GM23338 (cell line): ENCODE measurements around the gene TBC1D21. TPM values are rescaled to one million over a fixed set of nuclear protein-coding genes. Genes with fewer than 3 reads are reported as not detected.

Experiments
- ATAC-seq: fragments of 200-7000 bp; cut with Tn5 transposase; 3 replicates; pipeline ENCODE4 v1.9.1; 2020
- DNase-seq: peaks from one replicate; pipeline ENCODE4 v3.0.0-alpha.2; 2015; ENCODE audit warnings: low spot score
- H2AFZ ChIP-seq: fragments of 200-600 bp; sonication (generic); 2 replicates; pipeline ENCODE4 v1.8.0; 2016; ENCODE audit warnings: antibody characterized with exemption, mild to moderate bottlenecking, moderate library complexity
- H3F3A ChIP-seq: fragments of 200-600 bp; sonication (generic); replicated peaks from 2 replicates; pipeline ENCODE4 v1.8.0; 2017; ENCODE audit warnings: antibody characterized with exemption, mixed run types, low read depth
- H3K27ac ChIP-seq: fragments of 200-600 bp; sonication (generic); 2 replicates; pipeline ENCODE4 v1.6.1; 2016; ENCODE audit warnings: low read depth
- H3K27me3 ChIP-seq: fragments of 200-600 bp; sonication (generic); 2 replicates; pipeline ENCODE4 v1.8.0; 2016; ENCODE audit warnings: mild to moderate bottlenecking, mixed run types, moderate library complexity; ENCODE audit not compliant: insufficient read depth
- H3K36me3 ChIP-seq: fragments of 200-600 bp; sonication (generic); 2 replicates; pipeline ENCODE4 v1.8.0; 2016; ENCODE audit warnings: mild to moderate bottlenecking; ENCODE audit not compliant: insufficient read depth
- H3K4me1 ChIP-seq: fragments of 200-600 bp; sonication (generic); 2 replicates; pipeline ENCODE4 v1.8.0; 2016; ENCODE audit warnings: mild to moderate bottlenecking, moderate library complexity; ENCODE audit not compliant: insufficient read depth
- H3K4me2 ChIP-seq: fragments of 200-600 bp; sonication (generic); 2 replicates; pipeline ENCODE4 v1.7.1; 2017; ENCODE audit warnings: mixed run types
- H3K4me3 ChIP-seq: fragments of 200-600 bp; sonication (generic); 2 replicates; pipeline ENCODE4 v1.6.1; 2016; ENCODE audit warnings: mixed run types
- H3K79me2 ChIP-seq: fragments of 200-600 bp; sonication (generic); replicated peaks from 2 replicates; pipeline ENCODE4 v1.8.0; 2017; ENCODE audit warnings: mild to moderate bottlenecking; ENCODE audit not compliant: insufficient read depth
- H3K9me2 ChIP-seq: fragments of 200-600 bp; sonication (generic); 2 replicates; pipeline ENCODE4 v1.8.0; 2017; ENCODE audit not compliant: insufficient read depth
- H4K20me1 ChIP-seq: fragments of 200-600 bp; sonication (generic); replicated peaks from 2 replicates; pipeline ENCODE4 v1.8.0; 2017; ENCODE audit warnings: mild to moderate bottlenecking; ENCODE audit not compliant: insufficient read depth
- H3K27ac Mint-ChIP-seq: 2 replicates; pipeline ENCODE4 v1.8.0; 2020; ENCODE audit warnings: inconsistent platforms, mild to moderate bottlenecking, moderate library complexity, mixed read lengths
- H3K27me3 Mint-ChIP-seq: 3 replicates; pipeline ENCODE4 v1.8.0; 2022; ENCODE audit warnings: low read depth, mild to moderate bottlenecking, moderate library complexity, mixed read lengths, inconsistent platforms; ENCODE audit not compliant: insufficient read depth, poor library complexity
- H3K36me3 Mint-ChIP-seq: 3 replicates; pipeline ENCODE4 v1.8.0; 2021; ENCODE audit warnings: low read depth, mild to moderate bottlenecking, inconsistent platforms, moderate library complexity, mixed read lengths
- H3K4me1 Mint-ChIP-seq: 3 replicates; pipeline ENCODE4 v1.8.0; 2020; ENCODE audit warnings: mild to moderate bottlenecking, inconsistent platforms, mixed read lengths
- H3K4me3 Mint-ChIP-seq: 3 replicates; pipeline ENCODE4 v1.8.0; 2021; ENCODE audit warnings: moderate library complexity, mild to moderate bottlenecking, inconsistent platforms, mixed read lengths
- H3K9me3 Mint-ChIP-seq: 3 replicates; pipeline ENCODE4 v1.8.0; 2020; ENCODE audit warnings: moderate library complexity, mild to moderate bottlenecking, inconsistent platforms, mixed read lengths
- CREB1 ChIP-seq: fragments of 250-450 bp; sonication (Bioruptor Pico); IDR thresholded peaks from 2 replicates; pipeline ENCODE4 v1.5.0; 2020; ENCODE audit warnings: low read depth, mild to moderate bottlenecking, moderate library complexity
- EZH2 ChIP-seq: fragments of 200-600 bp; sonication (generic); IDR thresholded peaks from one replicate; pipeline ENCODE4 v1.8.0; 2017; ENCODE audit warnings: antibody characterized with exemption, mild to moderate bottlenecking, low read depth; ENCODE audit not compliant: unreplicated experiment
- EZH2phosphoT487 ChIP-seq: fragments of 200-600 bp; sonication (generic); IDR thresholded peaks from one replicate; pipeline ENCODE4 v1.8.1; 2018; ENCODE audit warnings: antibody characterized with exemption; ENCODE audit not compliant: unreplicated experiment
- JUNB ChIP-seq: IDR thresholded peaks from one replicate; pipeline ENCODE4 v1.6.1; 2016; ENCODE audit warnings: antibody characterized with exemption; ENCODE audit not compliant: unreplicated experiment
- NANOG ChIP-seq: IDR thresholded peaks from 2 replicates; pipeline ENCODE4 v1.6.1; 2016; ENCODE audit warnings: antibody characterized with exemption, borderline replicate concordance
- POLR2AphosphoS5 ChIP-seq: IDR thresholded peaks from 2 replicates; pipeline ENCODE4 v1.6.1; 2016; ENCODE audit warnings: antibody characterized with exemption, low read depth
- STAT1 ChIP-seq: IDR thresholded peaks from one replicate; pipeline ENCODE4 v1.6.1; 2016; ENCODE audit warnings: antibody characterized with exemption; ENCODE audit not compliant: unreplicated experiment
- ZNF114 ChIP-seq: fragments of 250-450 bp; sonication (Bioruptor Pico); IDR thresholded peaks from 2 replicates; pipeline ENCODE4 v1.5.0; 2020; ENCODE audit warnings: mild to moderate bottlenecking, moderate library complexity
- ZNF331 ChIP-seq: fragments of 250-450 bp; sonication (Bioruptor Pico); IDR thresholded peaks from 2 replicates; pipeline ENCODE4 v1.5.0; 2020; ENCODE audit warnings: low read depth, mild to moderate bottlenecking, moderate library complexity
- polyA plus RNA-seq: library from polyadenylated mRNA; unstranded; fragments of >200 nt; fragmentation: Nextera tagmentation; extraction: Ambion mirVana; gene quantifications from 2 replicates; pipeline ENCODE4 v1.2.1, GENCODE V29; 2016
- total RNA-seq: library from RNA; depleted of rRNA; stranded (reverse); fragments of >200 nt; shearing (Covaris generic); gene quantifications from 2 replicates; pipeline ENCODE4 v1.2.3, GENCODE V29; 2014
- TF ChIP-seq, protein P1 (sequence below): IDR thresholded peaks from 2 replicates; pipeline ENCODE4 v1.6.1; 2016; ENCODE audit warnings: antibody characterized with exemption
- TF ChIP-seq, protein P2 (sequence below): IDR thresholded peaks from one replicate; pipeline ENCODE4 v1.6.1; 2018; ENCODE audit warnings: antibody characterized with exemption; ENCODE audit not compliant: unreplicated experiment
- TF ChIP-seq, protein P3 (sequence below): fragments of 250-450 bp; sonication (Bioruptor Pico); IDR thresholded peaks from 2 replicates; pipeline ENCODE4 v1.5.0; 2020; ENCODE audit warnings: mild to moderate bottlenecking, moderate library complexity
- TF ChIP-seq, protein P4 (sequence below), 2 experiments: fragments of 200-600 bp in 1 of 2; sonication (generic) in 1 of 2; conservative IDR thresholded peaks; 2 replicates each; pipeline versions ENCODE4 v1.5.1 to v1.6.1; 2016 to 2017; ENCODE audit warnings: antibody characterized with exemption in 2 of 2, low read depth in 2 of 2, mild to moderate bottlenecking in 2 of 2, moderate library complexity in 1 of 2

TBC1D21 gene
- total and polyA plus RNA-seq, 2 experiments from 2014 or later, result not detected

DNA sequence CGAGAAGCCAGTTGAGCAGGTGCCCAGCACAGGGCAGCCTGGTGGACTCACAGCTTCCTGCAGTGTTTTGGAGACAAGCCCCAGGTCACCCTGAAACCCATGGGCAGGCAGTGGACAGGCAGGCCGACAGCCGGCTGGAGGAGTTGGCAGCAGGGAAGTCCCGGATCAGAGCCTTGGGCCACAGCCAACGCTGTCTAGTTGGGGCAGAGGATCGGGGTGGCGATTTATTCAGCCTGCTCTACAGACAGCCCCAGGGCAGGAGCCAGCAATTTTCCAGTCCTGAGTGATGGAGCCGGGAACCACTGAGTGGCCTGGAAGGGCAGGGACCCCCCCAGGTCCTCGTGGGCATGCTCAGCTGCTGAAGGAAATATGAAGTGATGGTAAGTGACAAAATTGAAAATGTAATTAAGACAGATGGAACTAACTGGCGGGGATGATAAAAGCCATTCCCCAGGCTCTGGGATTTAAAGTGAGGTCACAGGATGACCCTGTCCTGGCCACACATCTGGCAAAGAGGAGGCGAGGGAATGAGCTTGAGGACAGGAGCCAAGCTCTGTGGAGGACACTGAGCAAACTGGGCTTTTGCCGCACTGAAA lies 34.4 kb upstream of the TBC1D21 start:
- H3K4me3 Mint-ChIP-seq, result no peak overlapping the region
- no peak overlapping the region for H3K27ac Mint-ChIP-seq
- Histone ChIP-seq H3K4me3 (no peak overlapping the region), H3F3A (no peaks in the 10 kb centered on the region), H3K36me3 (no peaks in the 10 kb centered on the region), H3K27ac (no peak overlapping the region), H3K9me2 (no peaks in the 10 kb centered on the region), H3K79me2 (no peaks in the 10 kb centered on the region), H2AFZ (no peak overlapping the region; the same call in 1 of the 2 replicates), H3K4me2 (no peak overlapping the region), H3K27me3 (no peaks in the 10 kb centered on the region), H4K20me1 (no peaks in the 10 kb centered on the region), H3K4me1 (peaks cover 7% of the 10 kb centered on the region; the same call in 1 of the 2 replicates)
- H3K4me1 Mint-ChIP-seq, result peaks cover 14% of the 10 kb centered on the region
- no peak for DNase-seq
- H3K27me3 Mint-ChIP-seq, result peaks cover 14% of the 10 kb centered on the region
- H3K9me3 Mint-ChIP-seq, result peaks cover 3% of the 10 kb centered on the region; the same call in 1 of the 3 replicates
- no peak for ATAC-seq
- H3K36me3 Mint-ChIP-seq, result no peaks in the 10 kb centered on the region
- no peak for TF ChIP-seq ZNF331
- TF ChIP-seq, protein P1, sequence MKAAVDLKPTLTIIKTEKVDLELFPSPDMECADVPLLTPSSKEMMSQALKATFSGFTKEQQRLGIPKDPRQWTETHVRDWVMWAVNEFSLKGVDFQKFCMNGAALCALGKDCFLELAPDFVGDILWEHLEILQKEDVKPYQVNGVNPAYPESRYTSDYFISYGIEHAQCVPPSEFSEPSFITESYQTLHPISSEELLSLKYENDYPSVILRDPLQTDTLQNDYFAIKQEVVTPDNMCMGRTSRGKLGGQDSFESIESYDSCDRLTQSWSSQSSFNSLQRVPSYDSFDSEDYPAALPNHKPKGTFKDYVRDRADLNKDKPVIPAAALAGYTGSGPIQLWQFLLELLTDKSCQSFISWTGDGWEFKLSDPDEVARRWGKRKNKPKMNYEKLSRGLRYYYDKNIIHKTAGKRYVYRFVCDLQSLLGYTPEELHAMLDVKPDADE, result no peak
- no peak for TF ChIP-seq POLR2AphosphoS5
- TF ChIP-seq, protein P2, sequence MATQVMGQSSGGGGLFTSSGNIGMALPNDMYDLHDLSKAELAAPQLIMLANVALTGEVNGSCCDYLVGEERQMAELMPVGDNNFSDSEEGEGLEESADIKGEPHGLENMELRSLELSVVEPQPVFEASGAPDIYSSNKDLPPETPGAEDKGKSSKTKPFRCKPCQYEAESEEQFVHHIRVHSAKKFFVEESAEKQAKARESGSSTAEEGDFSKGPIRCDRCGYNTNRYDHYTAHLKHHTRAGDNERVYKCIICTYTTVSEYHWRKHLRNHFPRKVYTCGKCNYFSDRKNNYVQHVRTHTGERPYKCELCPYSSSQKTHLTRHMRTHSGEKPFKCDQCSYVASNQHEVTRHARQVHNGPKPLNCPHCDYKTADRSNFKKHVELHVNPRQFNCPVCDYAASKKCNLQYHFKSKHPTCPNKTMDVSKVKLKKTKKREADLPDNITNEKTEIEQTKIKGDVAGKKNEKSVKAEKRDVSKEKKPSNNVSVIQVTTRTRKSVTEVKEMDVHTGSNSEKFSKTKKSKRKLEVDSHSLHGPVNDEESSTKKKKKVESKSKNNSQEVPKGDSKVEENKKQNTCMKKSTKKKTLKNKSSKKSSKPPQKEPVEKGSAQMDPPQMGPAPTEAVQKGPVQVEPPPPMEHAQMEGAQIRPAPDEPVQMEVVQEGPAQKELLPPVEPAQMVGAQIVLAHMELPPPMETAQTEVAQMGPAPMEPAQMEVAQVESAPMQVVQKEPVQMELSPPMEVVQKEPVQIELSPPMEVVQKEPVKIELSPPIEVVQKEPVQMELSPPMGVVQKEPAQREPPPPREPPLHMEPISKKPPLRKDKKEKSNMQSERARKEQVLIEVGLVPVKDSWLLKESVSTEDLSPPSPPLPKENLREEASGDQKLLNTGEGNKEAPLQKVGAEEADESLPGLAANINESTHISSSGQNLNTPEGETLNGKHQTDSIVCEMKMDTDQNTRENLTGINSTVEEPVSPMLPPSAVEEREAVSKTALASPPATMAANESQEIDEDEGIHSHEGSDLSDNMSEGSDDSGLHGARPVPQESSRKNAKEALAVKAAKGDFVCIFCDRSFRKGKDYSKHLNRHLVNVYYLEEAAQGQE, result no peak
- no peak for TF ChIP-seq CREB1
- TF ChIP-seq STAT1, result no peak
- no peak for TF ChIP-seq EZH2phosphoT487
- no peak for TF ChIP-seq NANOG
- TF ChIP-seq EZH2, result no peak
- TF ChIP-seq, protein P3, sequence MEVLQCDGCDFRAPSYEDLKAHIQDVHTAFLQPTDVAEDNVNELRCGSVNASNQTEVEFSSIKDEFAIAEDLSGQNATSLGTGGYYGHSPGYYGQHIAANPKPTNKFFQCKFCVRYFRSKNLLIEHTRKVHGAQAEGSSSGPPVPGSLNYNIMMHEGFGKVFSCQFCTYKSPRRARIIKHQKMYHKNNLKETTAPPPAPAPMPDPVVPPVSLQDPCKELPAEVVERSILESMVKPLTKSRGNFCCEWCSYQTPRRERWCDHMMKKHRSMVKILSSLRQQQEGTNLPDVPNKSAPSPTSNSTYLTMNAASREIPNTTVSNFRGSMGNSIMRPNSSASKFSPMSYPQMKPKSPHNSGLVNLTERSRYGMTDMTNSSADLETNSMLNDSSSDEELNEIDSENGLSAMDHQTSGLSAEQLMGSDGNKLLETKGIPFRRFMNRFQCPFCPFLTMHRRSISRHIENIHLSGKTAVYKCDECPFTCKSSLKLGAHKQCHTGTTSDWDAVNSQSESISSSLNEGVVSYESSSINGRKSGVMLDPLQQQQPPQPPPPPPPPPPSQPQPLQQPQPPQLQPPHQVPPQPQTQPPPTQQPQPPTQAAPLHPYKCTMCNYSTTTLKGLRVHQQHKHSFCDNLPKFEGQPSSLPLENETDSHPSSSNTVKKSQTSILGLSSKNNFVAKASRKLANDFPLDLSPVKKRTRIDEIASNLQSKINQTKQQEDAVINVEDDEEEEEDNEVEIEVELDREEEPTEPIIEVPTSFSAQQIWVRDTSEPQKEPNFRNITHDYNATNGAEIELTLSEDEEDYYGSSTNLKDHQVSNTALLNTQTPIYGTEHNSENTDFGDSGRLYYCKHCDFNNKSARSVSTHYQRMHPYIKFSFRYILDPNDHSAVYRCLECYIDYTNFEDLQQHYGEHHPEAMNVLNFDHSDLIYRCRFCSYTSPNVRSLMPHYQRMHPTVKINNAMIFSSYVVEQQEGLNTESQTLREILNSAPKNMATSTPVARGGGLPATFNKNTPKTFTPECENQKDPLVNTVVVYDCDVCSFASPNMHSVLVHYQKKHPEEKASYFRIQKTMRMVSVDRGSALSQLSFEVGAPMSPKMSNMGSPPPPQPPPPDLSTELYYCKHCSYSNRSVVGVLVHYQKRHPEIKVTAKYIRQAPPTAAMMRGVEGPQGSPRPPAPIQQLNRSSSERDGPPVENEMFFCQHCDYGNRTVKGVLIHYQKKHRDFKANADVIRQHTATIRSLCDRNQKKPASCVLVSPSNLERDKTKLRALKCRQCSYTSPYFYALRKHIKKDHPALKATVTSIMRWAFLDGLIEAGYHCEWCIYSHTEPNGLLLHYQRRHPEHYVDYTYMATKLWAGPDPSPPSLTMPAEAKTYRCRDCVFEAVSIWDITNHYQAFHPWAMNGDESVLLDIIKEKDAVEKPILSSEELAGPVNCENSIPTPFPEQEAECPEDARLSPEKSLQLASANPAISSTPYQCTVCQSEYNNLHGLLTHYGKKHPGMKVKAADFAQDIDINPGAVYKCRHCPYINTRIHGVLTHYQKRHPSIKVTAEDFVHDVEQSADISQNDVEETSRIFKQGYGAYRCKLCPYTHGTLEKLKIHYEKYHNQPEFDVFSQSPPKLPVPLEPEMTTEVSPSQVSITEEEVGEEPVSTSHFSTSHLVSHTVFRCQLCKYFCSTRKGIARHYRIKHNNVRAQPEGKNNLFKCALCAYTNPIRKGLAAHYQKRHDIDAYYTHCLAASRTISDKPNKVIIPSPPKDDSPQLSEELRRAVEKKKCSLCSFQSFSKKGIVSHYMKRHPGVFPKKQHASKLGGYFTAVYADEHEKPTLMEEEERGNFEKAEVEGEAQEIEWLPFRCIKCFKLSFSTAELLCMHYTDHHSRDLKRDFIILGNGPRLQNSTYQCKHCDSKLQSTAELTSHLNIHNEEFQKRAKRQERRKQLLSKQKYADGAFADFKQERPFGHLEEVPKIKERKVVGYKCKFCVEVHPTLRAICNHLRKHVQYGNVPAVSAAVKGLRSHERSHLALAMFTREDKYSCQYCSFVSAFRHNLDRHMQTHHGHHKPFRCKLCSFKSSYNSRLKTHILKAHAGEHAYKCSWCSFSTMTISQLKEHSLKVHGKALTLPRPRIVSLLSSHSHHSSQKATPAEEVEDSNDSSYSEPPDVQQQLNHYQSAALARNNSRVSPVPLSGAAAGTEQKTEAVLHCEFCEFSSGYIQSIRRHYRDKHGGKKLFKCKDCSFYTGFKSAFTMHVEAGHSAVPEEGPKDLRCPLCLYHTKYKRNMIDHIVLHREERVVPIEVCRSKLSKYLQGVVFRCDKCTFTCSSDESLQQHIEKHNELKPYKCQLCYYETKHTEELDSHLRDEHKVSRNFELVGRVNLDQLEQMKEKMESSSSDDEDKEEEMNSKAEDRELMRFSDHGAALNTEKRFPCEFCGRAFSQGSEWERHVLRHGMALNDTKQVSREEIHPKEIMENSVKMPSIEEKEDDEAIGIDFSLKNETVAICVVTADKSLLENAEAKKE (CRISPR knock-in tag), result no peak
- no peak for TF ChIP-seq ZNF114
- TF ChIP-seq, protein P4, sequence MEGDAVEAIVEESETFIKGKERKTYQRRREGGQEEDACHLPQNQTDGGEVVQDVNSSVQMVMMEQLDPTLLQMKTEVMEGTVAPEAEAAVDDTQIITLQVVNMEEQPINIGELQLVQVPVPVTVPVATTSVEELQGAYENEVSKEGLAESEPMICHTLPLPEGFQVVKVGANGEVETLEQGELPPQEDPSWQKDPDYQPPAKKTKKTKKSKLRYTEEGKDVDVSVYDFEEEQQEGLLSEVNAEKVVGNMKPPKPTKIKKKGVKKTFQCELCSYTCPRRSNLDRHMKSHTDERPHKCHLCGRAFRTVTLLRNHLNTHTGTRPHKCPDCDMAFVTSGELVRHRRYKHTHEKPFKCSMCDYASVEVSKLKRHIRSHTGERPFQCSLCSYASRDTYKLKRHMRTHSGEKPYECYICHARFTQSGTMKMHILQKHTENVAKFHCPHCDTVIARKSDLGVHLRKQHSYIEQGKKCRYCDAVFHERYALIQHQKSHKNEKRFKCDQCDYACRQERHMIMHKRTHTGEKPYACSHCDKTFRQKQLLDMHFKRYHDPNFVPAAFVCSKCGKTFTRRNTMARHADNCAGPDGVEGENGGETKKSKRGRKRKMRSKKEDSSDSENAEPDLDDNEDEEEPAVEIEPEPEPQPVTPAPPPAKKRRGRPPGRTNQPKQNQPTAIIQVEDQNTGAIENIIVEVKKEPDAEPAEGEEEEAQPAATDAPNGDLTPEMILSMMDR (conservative IDR thresholded peaks at IDR 0.05; ENCODE audit: low read depth in 2 of 2), result no peak
- no peak for TF ChIP-seq JUNB
